ENCODE results near the gene CSH2. TPM values are rescaled to one million over a fixed set of nuclear protein-coding genes. Genes with fewer than 3 reads are reported as not detected.
"Not testable (repeated sequence)": the region's sequence is repeated elsewhere in the genome, so short reads cannot be mapped to it uniquely, and the experiment has no call there.

Gene CSH2
- total RNA-seq, 1 donor from 2014 or later, result not detected

DNA sequence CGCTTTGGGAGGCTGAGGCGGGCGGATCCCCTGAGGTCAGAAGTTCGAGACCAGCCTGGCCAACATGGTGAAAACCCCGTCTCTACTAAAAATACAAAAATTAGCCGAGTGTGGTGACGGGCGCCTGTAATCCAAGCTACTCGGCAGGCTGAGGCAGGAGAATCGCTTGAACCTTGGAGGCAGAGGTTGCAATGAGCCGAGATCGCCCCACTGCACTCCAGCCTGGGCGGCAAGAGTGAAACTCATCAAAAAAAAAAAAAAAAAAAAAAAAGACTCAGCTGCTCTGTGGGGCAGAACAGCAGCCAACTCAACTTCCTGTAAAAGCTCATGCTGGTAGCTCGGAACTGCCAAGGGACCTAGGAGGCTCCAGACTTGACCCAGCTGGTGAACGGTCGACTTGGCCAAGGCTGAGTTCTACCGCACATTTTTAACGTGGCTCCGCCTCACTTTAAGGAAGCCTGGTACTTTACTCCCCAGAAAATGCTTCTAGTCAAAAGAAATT is 30.0 kb downstream of the CSH2 start:
- peaks cover 40 to 43% (median 42%) of the 10 kb centered on the region in 3 donors for H3K4me1 ChIP-seq (ENCODE audit: control insufficient read depth in 3 of 3, insufficient read depth in 3 of 3, low read length in 3 of 3)
- H3K4me3 ChIP-seq (ENCODE audit: low read length in 3 of 3), result peak overlapping the region; percentile 84 to 91 (median 87)

DNA sequence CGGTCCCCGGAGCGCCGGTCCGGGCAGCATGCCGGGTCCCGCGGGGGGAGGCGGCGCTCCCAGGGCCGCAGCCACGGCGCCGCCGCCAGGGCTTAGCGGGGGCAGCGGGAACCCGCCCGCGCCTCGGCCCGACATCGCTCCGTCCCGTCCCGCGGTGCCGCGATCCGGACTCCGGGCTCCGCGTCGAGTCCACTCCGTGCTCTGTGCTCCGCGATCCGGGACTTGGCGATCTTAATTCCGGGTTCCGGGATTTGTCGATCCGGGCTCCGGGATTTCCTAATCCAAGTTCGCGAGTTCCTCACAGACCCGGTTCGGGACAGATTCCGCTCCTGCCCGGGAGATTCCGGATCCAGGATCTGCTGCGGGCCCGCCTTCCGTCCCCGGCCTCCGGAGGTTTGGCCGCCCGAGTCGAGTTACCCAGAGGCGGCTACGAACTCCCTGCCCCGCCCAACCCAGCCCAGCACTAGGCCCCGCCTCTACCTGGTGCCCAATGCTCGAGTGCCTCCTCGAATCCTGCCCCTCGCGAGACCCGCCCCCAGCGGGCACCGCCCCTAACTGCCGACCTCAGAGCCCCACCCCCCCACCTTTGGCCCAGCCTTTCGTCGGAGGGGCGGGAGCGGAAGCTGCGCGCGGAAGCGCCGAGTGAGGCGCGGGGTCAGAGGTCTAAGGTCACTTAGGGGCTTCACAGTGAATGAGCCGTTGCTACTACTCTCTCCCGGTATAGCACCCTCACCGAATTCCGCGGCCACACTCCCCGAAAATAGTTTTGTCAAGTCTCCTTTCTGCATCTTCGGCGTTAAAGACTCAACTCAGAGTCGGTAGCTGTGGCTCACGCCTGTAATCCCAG is 30.7 kb downstream of the CSH2 start, which contains the start of gene SMARCD2:
TSS of gene SMARCD2 (minus strand) at position 146 of the 847 bp plus-strand sequence. CDS start at position 135, 11 bp downstream.
- Histone ChIP-seq H3K9ac (ENCODE audit: low read depth in 1 of 3, low read length in 3 of 3) (peak within 1 kb of the TSS; percentile 91 to 97 (median 93)), H3K27ac (ENCODE audit: low read depth, low read length) (peak within 1 kb of the TSS; percentile 89), H3K9me3 (ENCODE audit: control insufficient read depth in 3 of 3, low read length in 3 of 3) (no peaks in the 10 kb centered on the region), H3K4me3 (ENCODE audit: low read length in 3 of 3) (peak within 1 kb of the TSS; percentile 87 to 91 (median 90)), H3K4me1 (ENCODE audit: control insufficient read depth in 3 of 3, insufficient read depth in 3 of 3, low read length in 3 of 3) (peaks cover 45 to 48% (median 47%) of the 10 kb centered on the region in 3 donors), H3K27me3 (ENCODE audit: control insufficient read depth in 3 of 3, insufficient read depth in 3 of 3, low read length in 3 of 3) (no peaks in the 10 kb centered on the region), H3K36me3 (ENCODE audit: control insufficient read depth in 3 of 3, insufficient read depth in 3 of 3, low read length in 3 of 3) (no peaks in the 10 kb centered on the region)

More for the DNA sequence above, 30.0 kb downstream of the CSH2 start:
- H3K9ac ChIP-seq (ENCODE audit: low read depth in 1 of 3, low read length in 3 of 3), result peak overlapping the region; percentile 79 to 90 (median 86)
- H3K27ac ChIP-seq (ENCODE audit: low read depth, low read length), result peak overlapping the region; percentile 89
- not testable (repeated sequence) for H3K36me3 ChIP-seq (ENCODE audit: control insufficient read depth in 3 of 3, insufficient read depth in 3 of 3, low read length in 3 of 3); H3K9me3 ChIP-seq (ENCODE audit: control insufficient read depth in 3 of 3, low read length in 3 of 3); H3K27me3 ChIP-seq (ENCODE audit: control insufficient read depth in 3 of 3, insufficient read depth in 3 of 3, low read length in 3 of 3)

DNA sequence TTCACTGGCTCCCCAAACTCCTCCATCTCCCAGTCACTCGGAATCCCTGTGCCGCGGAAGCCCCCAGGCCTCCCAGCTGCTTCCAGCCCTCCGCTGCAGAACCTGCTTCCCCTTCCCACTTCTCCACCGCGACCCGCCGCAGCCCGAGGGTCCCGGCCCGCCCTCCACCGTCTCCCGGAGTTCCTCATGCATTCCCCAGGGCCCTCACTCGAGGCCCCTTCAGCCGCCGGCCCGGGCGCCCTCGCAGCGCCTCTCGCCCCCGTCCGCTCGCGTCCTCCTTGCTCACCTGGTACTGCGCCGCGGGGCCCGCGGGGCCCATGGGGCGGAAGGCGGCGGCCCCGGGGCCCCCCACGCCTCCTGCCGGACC is 31.3 kb downstream of the CSH2 start:
- H3K4me1 ChIP-seq (ENCODE audit: control insufficient read depth in 3 of 3, insufficient read depth in 3 of 3, low read length in 3 of 3), result peaks cover 51 to 53% (median 53%) of the 10 kb centered on the region in 3 donors

DNA sequence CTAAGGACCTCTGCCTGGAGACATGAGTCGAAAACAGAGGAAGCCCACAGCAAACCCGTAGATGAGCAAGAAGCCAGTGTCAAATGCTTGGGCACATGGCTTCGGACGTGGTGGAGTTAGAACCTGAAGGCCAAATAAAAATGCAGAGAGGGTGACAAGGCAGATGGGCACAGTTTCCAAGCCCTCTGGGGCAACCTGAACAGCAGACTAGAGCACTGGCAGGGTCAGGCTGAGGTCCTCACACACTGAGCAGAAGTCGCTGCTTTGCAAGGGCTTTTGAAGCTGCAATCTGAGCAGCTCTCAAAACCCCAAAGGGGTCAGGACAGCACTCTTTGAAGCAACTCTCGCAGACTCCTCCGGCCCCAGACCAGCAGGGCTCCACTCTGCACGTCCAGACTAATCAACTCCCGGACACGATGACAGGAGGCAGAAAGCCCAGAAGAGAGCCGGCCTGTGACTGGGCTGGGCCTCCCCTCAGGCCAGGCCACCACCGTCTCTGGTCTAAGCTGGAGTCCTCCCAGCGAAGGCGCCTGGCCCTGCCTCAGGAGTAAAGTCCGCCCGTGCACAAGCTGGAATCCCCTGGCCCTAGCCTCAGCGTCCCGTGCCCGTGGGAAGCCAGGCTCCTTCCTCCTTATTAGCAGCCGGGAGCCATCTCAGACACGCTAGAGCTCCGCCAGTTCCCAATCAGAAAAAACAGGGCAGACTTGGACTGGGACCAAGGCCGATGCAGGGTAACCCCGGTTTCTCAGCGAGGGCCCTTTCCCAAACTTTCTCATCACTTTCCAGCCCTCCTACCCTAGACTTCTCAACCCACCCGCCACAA is 31.9 kb downstream of the CSH2 start:
- H3K9me3 ChIP-seq (ENCODE audit: control insufficient read depth in 3 of 3, low read length in 3 of 3), result no peaks in the 10 kb centered on the region
- H3K4me3 ChIP-seq (ENCODE audit: low read length in 3 of 3), result peak overlapping the region; percentile 87 to 90 (median 90)
- peak overlapping the region; percentile 91 to 97 (median 93) for H3K9ac ChIP-seq (ENCODE audit: low read depth in 1 of 3, low read length in 3 of 3)
- no peaks in the 10 kb centered on the region for H3K27me3 ChIP-seq (ENCODE audit: control insufficient read depth in 3 of 3, insufficient read depth in 3 of 3, low read length in 3 of 3)
- H3K4me1 ChIP-seq (ENCODE audit: control insufficient read depth in 3 of 3, insufficient read depth in 3 of 3, low read length in 3 of 3), result peaks cover 53 to 58% (median 56%) of the 10 kb centered on the region in 3 donors
- peaks cover 5 to 7% (median 6%) of the 10 kb centered on the region in 3 donors for H3K36me3 ChIP-seq (ENCODE audit: control insufficient read depth in 3 of 3, insufficient read depth in 3 of 3, low read length in 3 of 3)
- H3K27ac ChIP-seq (ENCODE audit: low read depth, low read length), result peak overlapping the region; percentile 89

More for the DNA sequence above, 31.3 kb downstream of the CSH2 start:
- H3K27me3 ChIP-seq (ENCODE audit: control insufficient read depth in 3 of 3, insufficient read depth in 3 of 3, low read length in 3 of 3), result no peaks in the 10 kb centered on the region
- peak overlapping the region; percentile 89 for H3K27ac ChIP-seq (ENCODE audit: low read depth, low read length)
- peak overlapping the region; percentile 87 to 90 (median 90) for H3K4me3 ChIP-seq (ENCODE audit: low read length in 3 of 3)
- peak overlapping the region; percentile 91 to 97 (median 93) for H3K9ac ChIP-seq (ENCODE audit: low read depth in 1 of 3, low read length in 3 of 3)
- no peaks in the 10 kb centered on the region for H3K9me3 ChIP-seq (ENCODE audit: control insufficient read depth in 3 of 3, low read length in 3 of 3)
- H3K36me3 ChIP-seq (ENCODE audit: control insufficient read depth in 3 of 3, insufficient read depth in 3 of 3, low read length in 3 of 3), result peaks cover 0 to 2% (median under 1%) of the 10 kb centered on the region in 3 donors

DNA sequence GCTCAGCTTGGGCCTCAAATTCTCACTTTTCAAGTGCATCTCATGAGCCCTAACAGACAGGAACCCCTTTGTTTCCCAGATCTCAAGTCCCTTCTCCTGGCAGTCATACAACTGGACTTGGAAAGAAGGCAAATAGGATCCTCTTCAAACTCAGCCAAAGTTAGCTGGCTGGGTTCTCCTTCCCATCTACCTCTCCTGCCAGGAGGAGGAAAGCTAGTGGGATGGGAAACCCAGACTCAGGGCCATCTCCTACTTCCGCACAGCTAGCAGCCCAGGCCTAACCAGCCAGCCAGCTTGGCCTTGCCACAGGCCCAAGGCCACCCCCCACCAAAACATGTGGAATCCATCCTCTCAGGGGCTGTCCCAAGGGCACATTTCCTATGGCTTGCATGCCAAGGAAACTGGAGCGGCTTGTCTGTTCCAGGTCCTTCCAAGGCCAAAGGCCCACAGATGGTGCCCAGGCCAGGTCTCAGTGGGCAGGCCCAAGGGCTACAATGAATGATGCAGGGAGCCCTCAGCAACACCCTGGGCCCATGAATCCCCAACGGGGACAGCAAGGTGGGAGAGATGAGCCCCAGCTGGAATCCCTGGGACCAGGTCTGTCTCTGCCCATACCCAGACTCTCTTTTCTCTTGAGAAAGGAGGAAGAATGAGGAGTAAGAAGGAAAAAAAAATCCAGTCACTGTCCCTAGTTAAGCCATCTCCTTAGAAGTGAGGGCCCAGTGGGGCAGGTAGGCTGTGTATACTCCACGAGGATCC is 32.7 kb downstream of the CSH2 start:
- Histone ChIP-seq H3K27ac (ENCODE audit: low read depth, low read length) (peak overlapping the region; percentile 89), H3K9me3 (ENCODE audit: control insufficient read depth in 3 of 3, low read length in 3 of 3) (no peaks in the 10 kb centered on the region)

DNA sequence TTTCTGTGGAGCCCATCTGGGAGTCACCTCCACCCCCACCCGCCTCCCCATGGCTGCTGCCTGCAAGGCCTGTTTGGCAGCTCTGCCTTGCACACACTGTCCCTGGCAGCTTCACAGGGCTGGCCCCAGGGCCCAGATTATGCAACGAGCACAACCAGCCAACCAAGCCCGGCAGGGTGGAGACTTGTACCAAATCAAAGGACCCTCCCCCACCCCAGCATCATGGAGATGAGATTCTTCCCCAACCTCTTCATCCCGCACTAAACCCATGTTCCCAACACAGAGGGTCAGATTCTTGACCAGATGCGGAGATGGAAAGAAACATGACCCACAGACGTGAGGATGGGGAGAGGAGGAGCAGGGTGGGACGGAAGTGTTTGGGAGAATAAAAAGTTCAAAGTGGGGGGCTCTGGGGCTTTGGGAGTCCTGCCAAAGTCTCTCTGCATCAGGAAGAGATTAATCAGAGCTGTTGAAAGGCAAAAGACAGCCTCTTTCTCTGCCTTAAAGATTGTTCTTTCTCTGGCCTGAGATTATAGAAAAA is 34.8 kb downstream of the CSH2 start:
- Histone ChIP-seq H3K36me3 (ENCODE audit: control insufficient read depth in 3 of 3, insufficient read depth in 3 of 3, low read length in 3 of 3) (peaks cover 28 to 33% (median 31%) of the 10 kb centered on the region in 3 donors), H3K4me3 (ENCODE audit: low read length in 3 of 3) (peak overlapping the region; percentile 35 to 62 (median 45)), H3K9me3 (ENCODE audit: control insufficient read depth in 3 of 3, low read length in 3 of 3) (no peaks in the 10 kb centered on the region), H3K27ac (ENCODE audit: low read depth, low read length) (peak overlapping the region; percentile 76), H3K4me1 (ENCODE audit: control insufficient read depth in 3 of 3, insufficient read depth in 3 of 3, low read length in 3 of 3) (peaks cover 50 to 70% (median 60%) of the 10 kb centered on the region in 3 donors), H3K27me3 (ENCODE audit: control insufficient read depth in 3 of 3, insufficient read depth in 3 of 3, low read length in 3 of 3) (no peaks in the 10 kb centered on the region), H3K9ac (ENCODE audit: low read depth in 1 of 3, low read length in 3 of 3) (peak overlapping the region; percentile 62 to 79 (median 65))

More for the DNA sequence above, 32.7 kb downstream of the CSH2 start:
- H3K27me3 ChIP-seq (ENCODE audit: control insufficient read depth in 3 of 3, insufficient read depth in 3 of 3, low read length in 3 of 3), result no peaks in the 10 kb centered on the region
- H3K36me3 ChIP-seq (ENCODE audit: control insufficient read depth in 3 of 3, insufficient read depth in 3 of 3, low read length in 3 of 3), result peaks cover 9 to 12% (median 10%) of the 10 kb centered on the region in 3 donors
- peak overlapping the region; percentile 87 to 90 (median 90) for H3K4me3 ChIP-seq (ENCODE audit: low read length in 3 of 3)
- H3K9ac ChIP-seq (ENCODE audit: low read depth in 1 of 3, low read length in 3 of 3), result peak overlapping the region; percentile 91 to 97 (median 93)
- peaks cover 53 to 58% (median 57%) of the 10 kb centered on the region in 3 donors for H3K4me1 ChIP-seq (ENCODE audit: control insufficient read depth in 3 of 3, insufficient read depth in 3 of 3, low read length in 3 of 3)

DNA sequence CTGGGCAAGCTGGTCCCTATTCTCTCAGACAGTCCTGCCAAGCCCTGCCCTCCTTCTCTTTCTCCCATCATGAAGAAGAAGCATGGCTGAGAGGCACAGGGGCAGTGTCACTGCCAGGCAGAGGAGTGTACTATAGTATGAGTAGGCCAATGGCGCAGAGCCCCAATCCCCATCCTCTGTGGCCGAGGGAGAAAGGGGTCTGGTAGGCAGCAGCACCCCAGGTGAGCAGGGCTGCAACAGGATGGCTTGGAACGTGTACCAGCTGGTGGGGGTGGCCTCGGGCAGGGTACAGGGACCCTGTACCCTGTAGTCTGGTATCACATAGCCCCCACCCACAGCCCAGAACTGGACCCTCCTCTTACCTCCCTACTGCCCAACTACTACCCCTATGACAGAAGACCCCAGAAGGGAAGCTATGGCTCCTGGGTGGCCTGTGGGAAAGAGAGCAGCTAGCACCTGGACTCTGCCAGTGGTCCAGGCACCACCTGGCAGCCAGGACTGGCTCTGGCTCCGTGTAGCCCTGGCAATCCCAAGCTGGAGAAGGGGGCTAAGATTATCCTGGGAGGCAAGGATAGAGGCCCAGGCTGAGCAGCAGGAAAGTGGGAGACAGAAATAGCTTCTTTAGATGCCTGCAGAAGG is 35.4 kb downstream of the CSH2 start:
- Histone ChIP-seq H3K4me1 (ENCODE audit: control insufficient read depth in 3 of 3, insufficient read depth in 3 of 3, low read length in 3 of 3) (peaks cover 49 to 71% (median 61%) of the 10 kb centered on the region in 3 donors), H3K9ac (ENCODE audit: low read depth in 1 of 3, low read length in 3 of 3) (peak overlapping the region; percentile 45 to 79 (median 62)), H3K27me3 (ENCODE audit: control insufficient read depth in 3 of 3, insufficient read depth in 3 of 3, low read length in 3 of 3) (no peaks in the 10 kb centered on the region), H3K27ac (ENCODE audit: low read depth, low read length) (peak overlapping the region; percentile 76), H3K9me3 (ENCODE audit: control insufficient read depth in 3 of 3, low read length in 3 of 3) (no peaks in the 10 kb centered on the region), H3K4me3 (ENCODE audit: low read length in 3 of 3) (peak overlapping the region in 2 of 3 donors; percentile 35 to 45), H3K36me3 (ENCODE audit: control insufficient read depth in 3 of 3, insufficient read depth in 3 of 3, low read length in 3 of 3) (peaks cover 35 to 39% (median 37%) of the 10 kb centered on the region in 3 donors)

DNA sequence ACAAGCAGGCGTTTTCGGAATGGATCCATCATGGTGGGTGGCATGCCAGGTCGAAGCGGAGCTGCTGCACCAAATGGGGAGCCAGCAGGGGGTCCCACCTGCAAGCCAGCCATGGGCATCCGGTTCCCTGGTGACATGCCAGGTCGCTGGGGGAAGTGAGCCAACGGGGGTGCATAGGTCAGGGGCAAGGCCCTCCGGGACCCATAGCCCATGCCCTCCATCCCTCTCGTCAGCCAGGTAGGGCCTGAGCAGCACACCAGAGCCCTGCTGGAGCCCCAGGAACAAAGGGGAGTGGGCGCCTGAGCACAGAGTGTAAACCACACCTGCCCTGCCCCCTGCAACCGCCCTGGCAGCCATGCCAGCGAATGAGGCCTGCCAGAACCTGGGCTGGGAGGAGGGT is 36.0 kb downstream of the CSH2 start:
- Histone ChIP-seq H3K9me3 (ENCODE audit: control insufficient read depth in 3 of 3, low read length in 3 of 3) (no peaks in the 10 kb centered on the region), H3K9ac (ENCODE audit: low read depth in 1 of 3, low read length in 3 of 3) (peak overlapping the region; percentile 45 to 79 (median 62)), H3K4me1 (ENCODE audit: control insufficient read depth in 3 of 3, insufficient read depth in 3 of 3, low read length in 3 of 3) (peaks cover 49 to 71% (median 61%) of the 10 kb centered on the region in 3 donors), H3K36me3 (ENCODE audit: control insufficient read depth in 3 of 3, insufficient read depth in 3 of 3, low read length in 3 of 3) (peaks cover 41 to 43% (median 43%) of the 10 kb centered on the region in 3 donors), H3K27me3 (ENCODE audit: control insufficient read depth in 3 of 3, insufficient read depth in 3 of 3, low read length in 3 of 3) (no peaks in the 10 kb centered on the region), H3K27ac (ENCODE audit: low read depth, low read length) (peak overlapping the region; percentile 76), H3K4me3 (ENCODE audit: low read length in 3 of 3) (peak overlapping the region in 1 of 3 donors; percentile 45)
